HTERT RPE-1 (cell line): ENCODE results near the gene APBB1IP.
"Not testable (repeated sequence)": the region's sequence is repeated elsewhere in the genome, so short reads cannot be mapped to it uniquely, and the experiment has no call there.

Experiments used
- in situ Hi-C: fragments of 300-500 bp; cut with MboI; formaldehyde crosslinking; loops from 4 replicates; pipeline ENCODE4 v1.14.3; 2020; ENCODE audit warnings: low sequenced_read_pairs

APBB1IP gene

DNA sequence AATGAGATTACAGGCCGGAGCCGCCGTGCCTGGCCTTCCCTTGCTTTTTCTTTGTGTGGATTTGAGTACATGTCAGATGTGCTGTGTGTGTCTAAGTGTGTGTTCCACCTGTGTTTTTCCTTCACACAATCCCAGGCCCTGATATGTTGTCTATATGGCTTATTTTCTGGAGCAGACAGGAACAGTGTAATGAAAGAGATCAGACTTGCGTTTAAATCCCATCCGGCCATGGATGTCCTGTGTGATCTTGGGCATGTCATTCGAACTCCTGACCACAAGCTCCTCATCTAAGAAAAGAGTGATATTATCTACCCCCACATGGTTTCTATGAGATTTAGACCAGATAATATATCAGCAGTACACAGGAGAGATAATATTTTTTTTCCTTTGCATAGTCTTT lies 37.2 kb downstream of the APBB1IP start:
- in situ Hi-C loops, result no loop called here

DNA sequence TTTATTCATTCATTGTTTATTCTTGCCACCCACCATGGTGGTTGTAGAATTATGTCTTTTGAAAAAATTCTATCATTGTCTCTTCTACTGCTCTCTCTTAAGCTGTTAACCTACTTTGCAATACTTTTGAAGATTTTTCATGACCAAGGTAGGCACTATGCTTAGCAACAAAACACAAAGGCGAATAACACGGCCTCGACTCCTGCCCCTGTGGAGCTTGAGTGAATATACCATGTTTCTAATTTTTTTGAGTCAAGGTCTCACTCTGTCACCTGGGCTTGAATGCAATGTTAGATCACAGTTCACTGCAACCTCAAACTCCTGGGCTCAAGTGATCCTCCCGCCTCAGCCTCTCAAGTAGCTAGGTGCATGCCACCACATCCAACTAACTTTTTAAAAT lies 39.4 kb downstream of the APBB1IP start:
- in situ Hi-C loops, result no loop called here

DNA sequence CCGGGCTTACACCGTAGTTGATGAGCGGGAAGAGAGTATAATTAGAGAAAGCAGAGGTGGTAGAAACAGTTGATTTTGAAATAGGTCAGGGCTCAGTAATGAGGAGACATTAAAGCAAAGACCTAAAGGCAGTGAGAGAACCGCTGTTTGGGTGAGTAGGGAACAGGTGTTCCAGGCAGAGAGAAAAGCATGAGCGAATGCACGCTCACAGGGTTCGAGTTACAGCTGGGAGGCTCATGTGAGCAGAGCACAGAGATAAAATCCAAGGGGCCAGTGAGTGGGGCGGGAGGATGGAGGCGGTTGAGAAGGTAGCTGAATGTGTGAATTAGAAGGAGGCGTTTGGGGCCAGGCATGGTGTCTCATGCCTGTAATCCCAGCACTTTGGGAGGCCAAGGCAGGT lies 39.9 kb downstream of the APBB1IP start:
- in situ Hi-C loops, result no loop called here

DNA sequence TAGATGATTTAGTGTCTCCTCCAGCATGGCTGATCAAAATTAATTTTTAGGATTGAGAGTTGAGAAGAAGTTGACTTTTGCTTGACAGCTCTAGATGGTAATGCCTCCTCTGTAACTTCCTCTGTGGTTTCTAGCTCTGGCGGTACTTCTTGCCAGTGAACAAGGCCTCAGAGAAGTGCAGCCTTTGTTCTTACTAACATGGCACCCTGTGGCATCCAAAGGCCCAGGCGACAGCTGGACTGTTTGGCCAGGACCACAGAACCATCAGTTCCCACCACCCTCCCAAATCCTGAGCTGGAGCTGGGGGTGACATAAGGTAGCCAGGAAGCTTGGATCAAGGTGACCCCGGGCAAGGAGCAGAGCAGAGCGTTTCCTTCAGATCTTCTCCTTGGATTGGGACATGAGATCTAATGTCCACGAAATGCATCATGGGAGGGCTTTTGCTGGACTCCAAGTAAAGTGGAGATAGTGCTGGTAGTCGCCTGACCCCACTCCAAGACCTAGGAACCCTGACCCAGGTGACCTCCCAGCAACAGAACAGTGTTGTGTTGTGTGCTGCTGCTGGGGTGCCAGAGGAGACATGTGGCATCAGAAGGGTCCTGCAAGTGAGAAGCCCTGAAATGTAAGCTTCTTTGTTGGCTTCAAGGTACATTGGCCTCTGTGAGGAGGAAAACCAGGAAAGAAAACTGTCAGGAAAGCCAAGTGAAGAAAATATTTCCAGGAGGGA lies 41.8 kb downstream of the APBB1IP start:
- in situ Hi-C loops, result no loop called here

DNA sequence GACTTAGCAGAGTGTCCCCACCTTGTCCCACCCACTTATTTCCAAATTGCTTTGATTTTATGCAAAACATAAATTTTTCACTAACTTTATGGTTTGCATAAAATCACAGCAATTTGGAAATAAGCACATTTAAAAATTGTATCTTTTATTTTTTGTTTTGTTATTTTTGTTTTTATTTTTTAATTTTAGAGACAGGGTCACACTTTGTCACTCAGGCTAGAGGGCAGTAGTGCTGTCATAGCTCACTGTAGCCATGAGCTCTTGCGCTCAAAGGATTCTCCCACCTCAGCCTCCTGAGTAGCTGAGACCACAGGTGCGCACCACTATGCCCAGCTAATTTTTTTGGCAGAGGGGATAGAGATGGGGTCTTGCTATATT lies 43.2 kb downstream of the APBB1IP start:
- in situ Hi-C loops, result no loop called here

DNA sequence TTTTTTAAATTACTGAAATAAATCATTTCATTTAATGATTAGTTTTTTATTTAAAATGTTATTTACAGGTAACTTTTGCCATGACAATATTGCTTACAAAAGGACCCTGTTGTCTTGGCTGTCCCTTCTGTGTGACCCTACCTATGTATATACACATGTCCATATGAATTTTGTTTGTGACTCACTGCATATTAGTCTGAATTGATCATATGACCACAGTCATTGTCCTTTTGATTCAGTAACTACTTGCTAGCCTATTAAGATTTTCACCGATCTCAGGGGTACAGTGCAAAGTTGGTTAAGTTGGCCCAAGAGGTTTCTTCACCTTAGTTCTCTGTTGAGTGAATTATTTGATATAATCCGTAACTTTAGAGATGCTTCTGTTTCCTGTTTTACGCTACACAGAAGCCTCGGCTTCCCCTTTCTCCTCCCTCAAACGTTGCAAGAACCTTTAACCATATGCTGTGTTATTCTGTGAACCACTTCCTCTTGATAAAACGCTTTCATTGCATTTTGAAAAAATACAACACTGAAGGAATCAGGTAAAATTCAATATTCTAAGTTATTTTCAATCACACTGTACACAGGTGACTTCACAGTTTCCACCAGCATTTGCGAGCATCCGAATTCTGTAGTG lies 43.9 kb downstream of the APBB1IP start:
- in situ Hi-C loops, result no loop called here

DNA sequence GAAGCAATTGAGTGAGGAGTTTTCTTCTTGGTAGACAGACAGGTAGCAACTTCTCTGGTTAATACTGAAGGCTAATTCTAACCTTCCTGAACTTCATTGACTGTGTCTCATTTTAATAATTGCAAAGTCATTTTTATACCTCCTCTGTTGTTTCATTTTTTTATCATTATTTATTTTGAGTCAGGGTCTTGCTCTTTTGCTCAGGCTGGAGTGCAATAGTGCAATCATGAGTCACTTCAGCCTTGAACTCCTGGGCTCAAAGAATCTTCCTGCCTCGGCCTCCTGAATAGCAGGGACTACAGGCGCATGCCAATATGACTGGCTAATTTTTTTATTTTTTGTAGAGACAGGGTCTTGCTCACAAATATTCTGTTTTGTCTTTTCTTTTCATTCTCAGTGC lies 45.4 kb downstream of the APBB1IP start:
- in situ Hi-C loops, result no loop called here

DNA sequence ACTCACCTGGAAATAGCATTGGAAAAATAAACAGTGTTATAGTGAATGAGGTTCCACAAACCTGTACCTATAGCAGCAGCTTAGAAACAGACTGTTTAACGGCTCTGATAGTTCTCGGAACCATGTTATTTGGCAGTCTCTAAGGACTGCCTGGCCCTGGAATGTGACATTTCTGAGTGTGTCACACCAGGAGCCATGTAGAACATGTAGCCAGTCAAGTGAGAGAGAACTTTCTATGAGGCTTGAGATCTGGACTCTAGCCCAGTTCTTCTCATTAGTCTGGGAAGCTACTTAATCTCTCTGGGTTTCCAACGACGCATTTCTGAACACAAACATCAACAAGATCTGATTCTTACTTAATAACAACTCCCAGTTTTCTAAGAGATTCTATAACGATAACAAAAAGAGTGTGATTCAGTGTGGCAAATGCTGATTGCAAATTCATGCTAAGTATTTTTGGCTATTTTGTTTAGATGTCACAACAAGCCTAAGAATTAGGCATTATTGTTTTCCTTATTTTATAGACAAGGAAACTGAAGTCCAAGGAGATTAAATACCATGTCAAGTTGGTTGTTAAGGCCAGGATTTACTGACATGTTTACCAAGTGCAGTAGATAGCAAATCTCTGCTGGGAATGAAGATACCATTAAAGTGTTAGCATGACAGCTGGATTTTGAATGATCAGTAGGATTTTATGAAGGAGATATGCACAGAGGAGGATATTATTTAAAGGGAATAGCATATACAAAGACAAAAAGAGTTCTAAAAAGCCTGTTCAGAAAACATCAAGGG lies 47.2 kb downstream of the APBB1IP start:
- in situ Hi-C loops, result no loop called here

DNA sequence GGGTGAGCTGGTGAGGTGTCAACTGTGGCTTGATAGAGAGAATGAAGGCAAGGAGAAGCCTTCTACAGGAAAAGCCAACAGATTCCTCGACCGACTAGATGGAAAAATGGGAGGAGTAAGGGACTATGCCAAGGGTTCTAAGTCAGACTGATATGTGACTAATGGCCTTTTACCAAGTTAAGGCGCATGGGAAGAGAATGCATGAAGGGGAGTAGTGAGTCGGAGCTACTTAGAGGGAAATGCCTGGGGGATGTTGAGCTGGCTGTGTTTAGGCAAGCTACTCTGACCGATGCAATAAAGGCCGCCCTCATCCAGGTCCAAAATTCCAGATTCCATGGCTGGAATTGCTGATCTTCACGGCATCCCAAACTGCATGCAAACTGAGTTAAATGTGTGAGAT lies 48.2 kb downstream of the APBB1IP start:
- in situ Hi-C loops, result no loop called here

DNA sequence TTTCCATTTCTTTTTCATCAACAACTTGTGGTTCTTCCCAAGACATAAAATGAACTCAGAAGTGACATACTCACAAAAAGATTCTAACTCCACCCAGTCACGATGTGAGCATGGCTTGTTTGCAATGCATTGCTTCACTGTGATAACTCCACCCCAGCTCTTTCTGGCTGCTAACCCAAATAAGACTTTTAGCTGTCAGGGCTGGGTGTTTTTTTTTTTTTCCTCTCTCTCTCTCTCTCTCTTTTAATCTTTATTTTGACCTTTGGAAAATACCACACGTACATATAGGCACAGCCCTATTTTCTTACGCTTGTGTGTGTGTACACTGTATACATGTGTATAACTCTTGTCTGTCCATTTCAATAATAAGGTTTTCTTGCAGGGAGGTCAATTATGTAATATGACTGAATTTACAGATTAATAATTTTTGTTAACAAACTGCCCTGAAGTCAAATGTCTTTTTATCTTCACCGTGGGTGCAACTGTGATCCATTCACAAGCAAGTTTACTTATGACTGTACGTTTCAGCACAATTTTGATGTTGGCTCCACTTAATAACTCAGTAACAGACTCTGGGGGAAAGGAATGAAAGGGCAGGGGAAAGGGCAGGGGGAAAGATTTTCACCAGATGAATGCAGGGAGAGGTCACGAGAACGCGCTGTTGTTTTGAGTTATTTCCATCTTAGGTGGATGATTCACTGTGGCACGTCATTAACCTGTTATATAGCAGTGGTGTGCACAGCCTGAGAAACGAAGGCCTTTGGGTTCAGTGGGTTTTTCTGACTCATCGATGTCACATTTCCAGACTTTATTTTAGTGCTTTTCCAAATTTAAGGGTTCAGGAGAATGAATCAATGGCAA lies 49.1 kb downstream of the APBB1IP start:
- in situ Hi-C loops, result no loop called here

DNA sequence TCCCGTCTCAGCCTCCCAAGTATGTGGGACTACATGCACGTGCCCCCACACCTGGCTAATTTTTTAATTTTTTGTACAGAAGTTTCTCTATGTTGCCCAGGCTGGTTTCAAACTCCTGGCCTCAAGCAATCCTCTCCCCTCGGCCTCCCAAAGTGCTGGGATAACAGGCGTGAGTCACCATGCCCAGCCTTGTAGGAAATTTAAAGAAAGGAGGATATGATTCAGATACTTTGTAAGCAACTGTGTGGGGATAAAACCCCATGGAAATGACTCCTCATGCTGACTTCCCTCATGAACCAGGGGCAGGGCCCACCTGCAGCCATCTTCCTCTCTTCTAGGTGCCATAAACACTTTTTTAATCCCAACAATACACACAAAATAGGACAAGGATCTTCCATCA lies 50.2 kb downstream of the APBB1IP start:
- in situ Hi-C loops, result no loop called here

DNA sequence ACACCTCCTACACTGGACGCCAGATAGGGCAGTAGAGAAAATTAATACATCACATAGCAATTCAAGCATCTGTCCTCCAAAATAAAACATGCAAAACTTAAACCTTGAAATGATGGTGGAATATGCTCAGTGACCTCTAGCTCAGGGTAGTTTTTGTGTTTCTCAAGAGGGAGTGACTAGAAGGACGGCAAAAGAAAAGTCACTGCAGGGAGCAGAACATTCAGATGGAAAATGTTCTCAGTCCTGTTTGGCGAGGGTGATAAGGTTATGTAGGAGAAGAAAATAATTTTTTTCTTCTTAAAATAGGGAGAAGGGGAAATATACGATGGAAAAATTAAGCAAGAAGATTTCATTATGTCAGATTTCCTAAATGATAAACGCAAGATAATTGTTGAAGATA lies 50.9 kb downstream of the APBB1IP start:
- in situ Hi-C loops, result no loop called here

DNA sequence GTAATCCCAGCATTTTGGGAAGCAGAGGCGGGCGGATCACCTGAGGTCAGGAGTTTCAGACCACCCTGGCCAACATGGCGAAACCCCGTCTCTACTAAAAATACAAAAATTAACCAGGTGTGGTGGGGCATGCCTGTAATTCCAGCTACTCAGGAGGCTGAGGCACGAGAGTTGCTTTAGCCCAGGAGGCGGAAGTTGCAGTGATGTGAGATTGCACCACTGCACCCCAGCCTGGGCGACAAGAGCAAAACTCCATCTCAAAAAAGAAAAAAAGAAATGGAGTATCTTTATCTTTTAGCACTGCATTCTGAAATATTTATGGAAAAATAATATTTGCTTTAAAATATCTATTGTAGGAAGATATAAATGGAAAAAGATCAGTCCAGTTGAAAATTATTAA lies 52.2 kb downstream of the APBB1IP start:
- in situ Hi-C loops, result not testable (repeated sequence)

DNA sequence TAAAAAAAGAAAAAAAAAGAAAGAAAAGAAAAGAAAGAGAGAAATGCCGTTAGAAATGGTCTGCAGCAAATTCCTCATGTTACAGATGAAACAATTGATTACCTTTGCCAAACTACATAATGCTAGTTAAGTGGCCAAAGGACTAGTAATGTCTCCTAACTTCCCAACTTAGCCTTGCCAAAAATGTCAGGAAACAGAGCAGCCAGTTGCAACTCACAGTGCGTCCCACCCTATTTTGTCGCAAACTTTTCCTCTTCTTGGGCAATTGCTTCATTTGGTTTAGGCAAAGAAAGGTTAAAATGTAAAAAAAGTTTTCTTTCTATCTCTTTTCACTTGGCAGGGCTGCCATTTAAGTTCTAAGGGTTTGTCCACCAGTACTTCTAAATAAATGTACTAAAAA lies 53.1 kb downstream of the APBB1IP start:
- in situ Hi-C loops, result no loop called here

DNA sequence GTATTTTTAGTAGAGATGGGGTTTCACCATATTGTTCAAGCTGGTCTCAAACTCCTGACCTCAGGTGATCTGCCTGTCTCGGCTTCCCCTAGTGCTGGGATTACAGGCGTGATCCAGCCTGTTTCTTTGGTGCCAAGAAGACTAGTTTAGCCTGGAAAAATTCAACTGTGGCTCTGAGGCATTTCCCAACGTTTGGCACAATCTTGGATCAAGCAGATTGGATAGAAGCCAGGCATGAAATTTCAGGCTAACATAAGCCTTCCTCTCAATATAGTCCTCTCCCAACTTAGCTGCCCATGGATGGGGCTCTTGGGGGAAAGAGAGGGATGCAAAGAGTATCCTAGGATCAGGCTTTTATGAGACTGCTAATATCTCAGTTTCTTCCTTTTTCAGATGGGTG lies 53.8 kb downstream of the APBB1IP start:
- in situ Hi-C loops, result no loop called here

DNA sequence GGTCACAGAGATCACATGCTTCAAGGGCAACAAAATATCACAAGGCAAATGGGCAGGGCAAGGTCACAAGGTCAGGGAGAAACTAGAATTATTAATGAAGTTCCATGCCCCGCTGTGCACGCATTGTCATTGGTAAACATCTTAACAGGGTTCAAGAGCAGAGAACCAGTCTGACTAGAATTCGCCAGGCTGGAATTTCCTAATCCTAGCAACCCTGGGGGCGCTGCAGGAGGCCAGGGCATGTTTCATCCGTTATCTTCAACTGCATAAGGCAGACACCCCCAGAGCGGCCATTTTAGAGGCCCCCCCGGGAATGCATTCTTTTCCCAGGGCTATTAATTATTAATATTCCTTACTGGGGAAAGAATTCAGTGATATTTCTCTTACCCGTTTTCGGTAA lies 54.6 kb downstream of the APBB1IP start:
- in situ Hi-C loops, result not testable (repeated sequence)

DNA sequence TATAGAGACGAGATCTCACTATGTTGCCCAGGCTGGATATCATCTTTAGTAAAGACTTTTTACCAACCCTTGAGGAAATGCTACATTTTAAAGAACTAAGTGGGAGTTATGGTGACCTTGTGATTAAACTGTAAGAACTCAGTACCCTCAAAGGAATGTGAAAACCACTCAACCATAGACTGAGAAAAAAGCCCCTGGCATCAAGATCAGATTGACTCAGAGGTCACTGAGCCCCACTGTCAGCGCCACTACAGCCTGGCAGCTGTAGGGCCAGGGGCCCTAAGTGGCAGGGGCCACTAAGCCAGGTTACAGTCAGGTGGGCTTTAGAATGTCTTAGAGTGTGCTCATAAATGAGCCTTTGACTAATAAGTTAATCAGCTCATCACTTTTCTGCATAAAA lies 55.9 kb downstream of the APBB1IP start:
- in situ Hi-C loops, result no loop called here

DNA sequence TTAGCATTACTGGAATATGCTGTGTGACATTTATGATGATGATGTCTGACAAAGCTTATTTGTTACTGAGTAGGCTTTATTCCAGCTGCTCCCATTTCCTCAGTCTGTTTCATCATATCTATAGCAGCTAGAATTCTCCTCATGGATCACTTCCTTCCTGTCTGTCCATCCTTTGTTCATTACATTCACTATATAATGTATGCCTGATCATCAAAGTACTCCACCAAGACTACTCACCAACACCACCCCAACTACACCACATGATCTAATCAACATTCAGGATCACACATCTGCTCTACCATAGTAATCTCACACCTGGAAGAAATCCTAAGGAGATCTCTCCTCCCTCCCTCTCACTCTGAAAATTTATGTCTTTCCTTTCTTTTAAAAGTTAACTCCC lies 61.3 kb downstream of the APBB1IP start:
- in situ Hi-C loops, result no loop called here

DNA sequence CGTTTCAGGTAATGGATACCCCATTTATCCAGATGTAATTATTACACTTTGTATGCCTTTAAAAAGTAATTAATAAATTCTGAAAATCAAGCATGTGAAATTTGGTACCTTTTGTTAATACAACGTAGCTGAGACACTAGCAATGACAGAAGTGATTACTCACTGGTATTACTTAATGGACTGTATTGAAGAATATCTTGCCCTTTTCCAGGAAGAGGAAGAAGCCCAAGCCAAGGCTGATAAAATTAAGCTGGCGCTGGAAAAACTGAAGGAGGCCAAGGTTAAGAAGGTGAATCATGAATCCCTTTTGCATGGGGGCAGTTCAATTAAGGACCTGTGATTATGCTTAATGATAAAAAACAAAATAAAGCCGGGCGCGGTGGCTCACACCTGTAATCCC lies 64.8 kb downstream of the APBB1IP start:
- in situ Hi-C loops, result no loop called here

DNA sequence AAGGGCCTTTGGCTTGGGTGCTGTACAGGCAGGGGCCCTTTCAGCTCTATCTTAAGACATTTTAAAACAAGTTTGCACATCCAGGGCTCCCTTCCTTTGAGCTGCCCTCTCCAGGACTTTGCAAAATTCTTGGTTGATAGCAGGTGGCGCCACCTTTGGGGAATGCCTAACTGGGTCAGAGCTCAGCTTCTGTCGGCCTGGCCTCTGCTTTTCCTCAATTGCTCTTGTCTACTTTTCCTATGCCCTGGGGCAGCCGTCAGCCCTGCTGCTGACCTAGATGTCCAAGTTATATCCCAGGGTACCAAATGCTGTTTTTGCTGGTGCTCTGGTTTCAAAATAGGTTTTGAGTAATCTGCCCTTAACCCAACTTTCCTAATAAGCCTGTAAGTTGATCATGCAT lies 65.8 kb downstream of the APBB1IP start:
- in situ Hi-C loops, result no loop called here

DNA sequence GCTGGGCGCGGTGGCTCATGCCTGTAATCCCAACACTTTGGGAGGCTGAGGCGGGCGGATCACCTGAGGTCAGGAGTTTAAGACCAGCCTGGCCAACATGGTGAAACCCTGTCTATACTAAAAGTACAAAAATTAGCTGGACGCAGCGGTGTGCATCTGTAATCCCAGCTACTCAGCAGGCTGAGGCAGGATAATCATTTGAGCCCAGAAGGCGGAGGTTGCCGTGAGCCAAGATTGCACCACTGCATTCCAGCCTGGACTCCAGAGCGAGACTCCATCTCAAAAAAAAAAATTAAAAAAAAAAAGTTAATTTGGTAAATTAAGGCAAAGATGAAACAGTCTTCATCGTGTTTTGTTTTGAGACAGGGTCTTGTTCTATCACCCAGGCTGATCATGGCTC lies 66.3 kb downstream of the APBB1IP start:
- in situ Hi-C loops, result not testable (repeated sequence)
